Muscle of leg (tissue), 16 donors: Measurements from ENCODE around the gene ZNF248. TPM values are rescaled to one million over a fixed set of nuclear protein-coding genes. Genes with fewer than 3 reads are reported as not detected.

Source experiments
- DNase-seq: peaks from one replicate; pipeline ENCODE4 v3.0.0; 2013
- H3K27ac ChIP-seq: one replicate; pipeline ENCODE4 v1.5.1; 2013; ENCODE audit warnings: mild to moderate bottlenecking, low read length, control low read depth
- H3K27me3 ChIP-seq: one replicate; pipeline ENCODE4 v1.6.1; 2013; ENCODE audit warnings: low read length; ENCODE audit not compliant: control insufficient read depth, insufficient read depth
- H3K36me3 ChIP-seq: one replicate; pipeline ENCODE4 v1.6.1; 2013; ENCODE audit warnings: low read length; ENCODE audit not compliant: control insufficient read depth, insufficient read depth
- H3K4me1 ChIP-seq: one replicate; pipeline ENCODE4 v1.6.1; 2013; ENCODE audit warnings: low read length; ENCODE audit not compliant: control insufficient read depth, insufficient read depth
- H3K4me3 ChIP-seq: one replicate; pipeline ENCODE4 v1.5.1; 2013; ENCODE audit warnings: low read length, control low read depth
- H3K9me3 ChIP-seq: replicated peaks from 2 replicates; pipeline ENCODE4 v1.6.1; 2013; ENCODE audit warnings: low read depth, low read length; ENCODE audit not compliant: control insufficient read depth
- WGBS: methylation state at CpG from one replicate; pipeline ENCODE4 v1.1.5; 2013; ENCODE audit warnings: missing lambda C conversion rate; ENCODE audit not compliant: insufficient coverage; 5-methylcytosine and 5-hydroxymethylcytosine counted together
- long read RNA-seq, 11 donors: transcript quantifications; one replicate each; lab custom pipeline, GENCODE V29; 2026
- polyA plus RNA-seq, 8 donors: library from polyadenylated mRNA; unstranded; fragments of 120-200 nt; gene quantifications; one replicate each; pipeline versions ENCODE4 v1.2.1 to v1.2.3, GENCODE V29; 2013; ENCODE audit warnings: inconsistent platforms in 1 of 8, low replicate concordance in 1 of 8; ENCODE audit not compliant: insufficient read length in 8 of 8, insufficient read depth in 1 of 8
- total RNA-seq: library from RNA; stranded (reverse); fragments of 120-200 nt; gene quantifications from one replicate; pipeline ENCODE4 v1.2.4, GENCODE V29; 2013

Gene ZNF248
- total RNA-seq (17.2 TPM), polyA plus RNA-seq (10 to 100 TPM; 14.4 to 20.2 (median 16.9) TPM)
- long read RNA-seq, donor 1, full-length matches to known transcripts, result 3 of 3 reads
- long read RNA-seq, donor 1, partial matches to known transcripts, result 0 of 3 reads
- long read RNA-seq, donor 1, other reads (novel, unspliced or antisense), result 0 of 3 reads
- long read RNA-seq, donor 2, full-length matches to known transcripts, result 1 of 1 reads
- long read RNA-seq, donor 2, partial matches to known transcripts, result 0 of 1 reads
- long read RNA-seq, donor 2, other reads (novel, unspliced or antisense), result 0 of 1 reads
- long read RNA-seq, donor 3, full-length matches to known transcripts, result 4 of 4 reads
- long read RNA-seq, donor 3, partial matches to known transcripts, result 0 of 4 reads
- long read RNA-seq, donor 3, other reads (novel, unspliced or antisense), result 0 of 4 reads
- long read RNA-seq, donor 4, full-length matches to known transcripts, result 2 of 2 reads
- long read RNA-seq, donor 4, partial matches to known transcripts, result 0 of 2 reads
- long read RNA-seq, donor 4, other reads (novel, unspliced or antisense), result 0 of 2 reads
- long read RNA-seq, donor 5, full-length matches to known transcripts, result 7 of 7 reads
- long read RNA-seq, donor 5, partial matches to known transcripts, result 0 of 7 reads
- long read RNA-seq, donor 5, other reads (novel, unspliced or antisense), result 0 of 7 reads
- long read RNA-seq, donor 6, full-length matches to known transcripts, result 8 of 8 reads
- long read RNA-seq, donor 6, partial matches to known transcripts, result 0 of 8 reads
- long read RNA-seq, donor 6, other reads (novel, unspliced or antisense), result 0 of 8 reads
- long read RNA-seq, donor 7, full-length matches to known transcripts, result 3 of 3 reads
- long read RNA-seq, donor 7, partial matches to known transcripts, result 0 of 3 reads
- long read RNA-seq, donor 7, other reads (novel, unspliced or antisense), result 0 of 3 reads
- long read RNA-seq, donor 8, full-length matches to known transcripts, result 1 of 1 reads
- long read RNA-seq, donor 8, partial matches to known transcripts, result 0 of 1 reads
- long read RNA-seq, donor 8, other reads (novel, unspliced or antisense), result 0 of 1 reads
- long read RNA-seq, donor 9, partial matches to known transcripts, result 10 of 10 reads
- long read RNA-seq, donor 9, other reads (novel, unspliced or antisense), result 0 of 10 reads
- long read RNA-seq, donor 10, full-length matches to known transcripts, result 2 of 2 reads
- long read RNA-seq, donor 10, partial matches to known transcripts, result 0 of 2 reads
- long read RNA-seq, donor 10, other reads (novel, unspliced or antisense), result 0 of 2 reads
- long read RNA-seq, donor 11, full-length matches to known transcripts, result 1 of 1 reads
- long read RNA-seq, donor 11, partial matches to known transcripts, result 0 of 1 reads
- long read RNA-seq, donor 11, other reads (novel, unspliced or antisense), result 0 of 1 reads

GRCh38 chr10:37857287-37858211, at the start of gene ZNF248:
Gene ZNF248 (minus strand): TSS chr10:37857610. CDS start chr10:37856310, 1,300 bp downstream.
- H3K4me3 ChIP-seq, result peak within 1 kb of the TSS; percentile 67
- under 1% methylated on average over 76 of the region's 81 CpGs for WGBS
- H3K36me3 ChIP-seq, result no peaks in the 10 kb centered on the region
- peak; percentile 99 for DNase-seq
- no peaks in the 10 kb centered on the region for H3K27me3 ChIP-seq
- H3K4me1 ChIP-seq, result peaks cover 10% of the 10 kb centered on the region
- peak within 1 kb of the TSS; percentile 98 for H3K27ac ChIP-seq
- H3K9me3 ChIP-seq, result no peaks in the 10 kb centered on the region

DNA sequence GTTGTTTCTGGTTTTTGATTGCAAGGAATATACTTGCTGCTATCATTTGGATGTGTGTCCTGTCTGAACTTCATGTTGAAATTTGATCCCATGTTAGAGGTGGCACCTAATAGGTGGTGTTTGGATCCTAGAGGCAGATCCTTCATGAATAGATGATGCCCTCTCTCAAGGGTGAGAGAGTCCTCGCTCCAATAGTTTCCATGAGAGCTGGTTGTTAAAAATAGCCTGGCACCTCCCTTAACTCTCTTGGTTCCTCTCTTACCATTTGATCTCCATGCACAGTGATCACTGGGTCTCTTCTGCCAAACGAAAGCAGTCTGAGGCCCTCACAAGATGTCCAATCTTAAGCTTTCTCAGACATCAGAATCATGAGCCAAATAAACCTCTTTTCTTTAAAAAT, 49.0 kb upstream of the ZNF248 start:
- Histone ChIP-seq H3K4me3 (no peak overlapping the region), H3K36me3 (no peaks in the 10 kb centered on the region), H3K4me1 (no peaks in the 10 kb centered on the region), H3K9me3 (peaks cover 3% of the 10 kb centered on the region), H3K27ac (no peak overlapping the region), H3K27me3 (no peaks in the 10 kb centered on the region)
- DNase-seq, result no peak
- WGBS, result 57% methylated on average over 1 of the region's 2 CpGs

GRCh38 chr10:37896436-37896835, 39.0 kb upstream of the ZNF248 start:
- H3K4me1 ChIP-seq, result no peaks in the 10 kb centered on the region
- H3K27ac ChIP-seq, result no peak overlapping the region
- no peaks in the 10 kb centered on the region for H3K36me3 ChIP-seq
- DNase-seq, result no peak
- no peaks in the 10 kb centered on the region for H3K27me3 ChIP-seq
- no peak overlapping the region for H3K4me3 ChIP-seq
- H3K9me3 ChIP-seq, result peaks cover 12% of the 10 kb centered on the region

- WGBS, result no CpG with 5 or more reads among the region's 3 CpGs
- Histone ChIP-seq H3K27me3 (no peaks in the 10 kb centered on the region), H3K27ac (no peak overlapping the region), H3K9me3 (peaks cover 15% of the 10 kb centered on the region), H3K4me1 (no peaks in the 10 kb centered on the region), H3K4me3 (no peak overlapping the region), H3K36me3 (no peaks in the 10 kb centered on the region)
- no peak for DNase-seq
Measured at GRCh38 chr10:37895674-37896073, 38.3 kb upstream of the ZNF248 start.

GRCh38 chr10:37885850-37886249, 28.4 kb upstream of the ZNF248 start:
- H3K4me1 ChIP-seq, result no peaks in the 10 kb centered on the region
- H3K36me3 ChIP-seq, result no peaks in the 10 kb centered on the region
- no peak overlapping the region for H3K27ac ChIP-seq
- no peaks in the 10 kb centered on the region for H3K27me3 ChIP-seq
- DNase-seq, result no peak
- peaks cover 21% of the 10 kb centered on the region for H3K9me3 ChIP-seq
- no peak overlapping the region for H3K4me3 ChIP-seq

GRCh38 chr10:37872955-37873354, 15.5 kb upstream of the ZNF248 start:
- WGBS, result 83% methylated on average over 2 of the region's 4 CpGs
- no peak overlapping the region for H3K4me3 ChIP-seq
- DNase-seq, result no peak
- no peak overlapping the region for H3K27ac ChIP-seq
- peaks cover 7% of the 10 kb centered on the region for H3K9me3 ChIP-seq
- H3K27me3 ChIP-seq, result no peaks in the 10 kb centered on the region
- H3K36me3 ChIP-seq, result no peaks in the 10 kb centered on the region
- no peaks in the 10 kb centered on the region for H3K4me1 ChIP-seq

DNA sequence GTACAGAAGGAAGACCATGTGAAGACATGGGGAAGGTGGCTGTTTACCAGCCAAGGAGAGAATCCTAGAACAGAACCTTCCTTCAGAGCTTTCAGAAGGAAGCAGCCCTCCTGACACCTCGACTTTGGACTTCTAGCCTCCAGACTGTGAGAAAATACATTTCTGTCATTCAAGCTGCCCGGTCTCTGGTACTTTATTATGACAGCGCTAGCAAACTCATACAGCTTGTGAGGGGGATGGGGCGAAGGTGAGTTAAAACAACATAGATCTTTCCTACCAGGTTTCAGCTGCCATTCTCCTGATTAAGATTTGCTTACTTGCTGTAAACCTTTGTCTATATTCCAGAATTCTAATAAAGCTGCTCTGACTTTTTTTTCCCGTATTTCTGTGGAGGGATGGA, 14.9 kb upstream of the ZNF248 start:
- Histone ChIP-seq H3K36me3 (no peaks in the 10 kb centered on the region), H3K4me3 (no peak overlapping the region), H3K27me3 (no peaks in the 10 kb centered on the region), H3K4me1 (no peaks in the 10 kb centered on the region), H3K9me3 (peaks cover 2% of the 10 kb centered on the region), H3K27ac (no peak overlapping the region)
- no CpG with 5 or more reads among the region's 5 CpGs for WGBS
- no peak for DNase-seq

DNA sequence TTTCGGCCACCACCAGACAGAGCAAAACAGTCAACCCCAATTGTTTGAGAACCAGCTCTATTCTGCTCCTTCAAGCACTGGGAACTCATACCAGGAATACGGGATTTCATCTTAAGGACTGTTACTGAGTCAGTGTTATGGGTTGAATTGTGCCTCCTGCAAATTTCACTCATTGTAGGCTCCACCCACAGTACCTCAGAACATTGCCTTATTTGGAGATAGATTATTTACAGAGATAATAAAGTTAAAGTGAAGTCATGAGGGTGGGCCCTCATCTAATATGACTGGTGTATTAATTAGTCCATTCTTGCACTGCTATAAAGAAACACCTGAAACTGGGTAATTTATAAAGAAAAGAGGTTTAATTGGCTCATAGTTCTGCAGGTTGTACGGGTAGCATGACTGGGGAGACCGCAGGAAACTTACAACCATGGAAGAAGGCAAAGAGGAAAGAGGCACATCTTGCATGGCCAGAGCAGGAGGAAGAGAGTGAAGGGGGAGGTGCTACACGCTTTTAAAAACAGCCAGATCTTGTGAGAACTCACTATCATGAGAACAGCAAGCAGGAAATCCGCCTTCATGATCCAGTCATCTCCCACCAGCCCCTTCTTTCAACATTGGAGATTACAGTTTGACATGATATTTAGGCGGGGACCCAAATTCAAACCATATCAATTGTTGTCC, 14.3 kb upstream of the ZNF248 start:
- no peaks in the 10 kb centered on the region for H3K36me3 ChIP-seq
- no CpG with 5 or more reads among the region's 7 CpGs for WGBS
- H3K4me1 ChIP-seq, result no peaks in the 10 kb centered on the region
- no peak overlapping the region for H3K4me3 ChIP-seq
- peaks cover 2% of the 10 kb centered on the region for H3K9me3 ChIP-seq
- H3K27ac ChIP-seq, result no peak overlapping the region
- no peak for DNase-seq
- no peaks in the 10 kb centered on the region for H3K27me3 ChIP-seq

- Histone ChIP-seq H3K27me3 (no peaks in the 10 kb centered on the region), H3K4me3 (no peak overlapping the region), H3K36me3 (no peaks in the 10 kb centered on the region), H3K9me3 (peaks cover 2% of the 10 kb centered on the region), H3K4me1 (no peaks in the 10 kb centered on the region), H3K27ac (no peak overlapping the region)
- WGBS, result no CpG with 5 or more reads among the region's 2 CpGs
- DNase-seq, result no peak
Measured at GRCh38 chr10:37871143-37871542, 13.7 kb upstream of the ZNF248 start.
